H54 (cell line): ENCODE data around the gene PAK1.

Experiments used
- DNase-seq: peaks from one replicate; pipeline ENCODE4 v3.0.0; 2011; ENCODE audit warnings: low spot score, mixed read lengths; ENCODE audit not compliant: insufficient read length
- FAIRE-seq: peaks from 3 replicates; lab custom pipeline; 2011; peaks lifted over from hg19 to GRCh38; lab: Jason Lieb, UNC
- POLR2A ChIP-seq: IDR thresholded peaks from 2 replicates; pipeline ENCODE4 v1.6.1; 2011; ENCODE audit warnings: low read depth, mild to moderate bottlenecking, low read length

PAK1 gene

GRCh38 chr11:77374108-77374507 is 99.8 kb downstream of the PAK1 start:
- DNase-seq (no peak), FAIRE-seq (no peak)
- no peak for TF ChIP-seq POLR2A

- DNase-seq (no peak), FAIRE-seq (no peak)
- TF ChIP-seq POLR2A: no peak
These were observed 101.2 kb downstream of the PAK1 start for GRCh38 chr11:77372726-77373125.

DNA sequence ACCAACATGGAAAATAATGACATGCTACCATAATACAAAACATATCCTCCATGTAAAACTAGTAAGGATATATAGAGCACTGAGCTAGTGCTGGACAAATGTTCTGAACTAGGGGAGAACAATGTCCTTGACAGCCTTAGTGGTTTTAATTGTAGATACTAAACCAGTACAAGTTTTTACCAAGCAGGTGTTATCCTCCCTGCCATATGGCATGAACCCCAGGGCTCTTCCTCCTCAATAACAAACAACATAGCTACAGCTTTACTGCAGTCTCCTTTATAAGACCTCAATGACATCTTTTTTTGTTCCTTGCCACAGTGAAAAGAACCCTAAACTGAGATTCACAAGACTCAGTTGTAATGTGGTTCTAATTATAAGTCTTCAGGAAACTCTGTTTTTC is 102.2 kb downstream of the PAK1 start:
- DNase-seq (no peak), FAIRE-seq (no peak)
- TF ChIP-seq POLR2A: no peak

DNA sequence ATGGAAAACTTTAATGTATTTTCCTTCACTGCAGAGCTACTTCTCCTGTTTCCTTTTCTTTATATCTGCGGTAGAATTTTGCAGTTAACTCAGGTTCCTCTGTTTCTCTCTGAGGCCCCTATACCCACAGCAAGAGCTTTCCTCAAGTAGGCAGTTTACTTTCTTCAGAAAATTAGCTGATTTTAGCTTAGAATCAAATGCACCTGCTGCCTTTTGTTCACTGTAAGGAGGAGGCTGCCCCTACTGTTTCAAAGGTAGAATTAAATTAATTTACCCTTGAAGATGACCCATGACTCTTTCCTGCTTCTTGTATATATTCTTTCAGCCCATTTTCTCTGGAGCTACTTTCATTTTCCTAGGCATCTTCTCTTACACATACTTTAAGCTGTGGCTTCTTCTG is 103.7 kb downstream of the PAK1 start:
- FAIRE-seq: no peak
- DNase-seq: no peak
- no peak for TF ChIP-seq POLR2A

DNA sequence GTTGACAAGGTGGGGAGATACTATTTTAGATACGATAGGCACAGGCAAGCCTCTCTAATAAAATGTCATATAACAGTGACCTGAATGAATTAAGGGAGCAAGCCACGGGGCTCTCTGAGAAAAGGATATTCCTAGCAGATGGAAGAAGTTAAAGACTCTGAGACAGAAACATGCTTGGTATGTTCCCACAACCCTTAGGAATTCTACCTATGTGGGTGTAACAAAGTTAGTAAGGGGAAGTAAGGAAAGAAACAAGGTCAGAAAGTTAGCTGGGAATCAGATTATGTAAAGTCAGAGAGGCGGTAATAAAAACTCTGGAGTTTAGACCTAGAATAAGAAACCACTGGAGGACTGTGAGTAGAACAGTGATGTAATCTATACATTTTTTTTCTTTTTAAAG is 112.7 kb downstream of the PAK1 start:
- FAIRE-seq: no peak
- no peak for TF ChIP-seq POLR2A
- DNase-seq: no peak

DNA sequence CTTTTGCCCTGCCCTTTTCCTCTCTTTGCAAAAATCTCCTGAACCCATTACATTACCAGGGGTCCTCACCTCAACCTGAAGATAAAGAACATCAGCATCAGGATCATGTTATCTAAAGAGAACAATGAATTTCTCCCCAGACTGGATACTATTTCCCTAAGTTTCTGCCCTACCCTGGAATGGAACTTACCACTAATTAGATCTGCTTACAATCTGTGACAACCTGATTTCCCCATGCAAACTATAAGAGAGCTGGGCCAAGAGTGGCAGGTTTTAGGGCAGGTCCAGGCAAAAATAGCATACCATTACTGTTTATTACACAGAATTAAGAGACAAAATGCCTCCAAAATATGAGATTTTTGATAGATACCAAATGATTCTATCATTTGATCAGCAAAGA is 114.4 kb downstream of the PAK1 start:
- FAIRE-seq: no peak

DNA sequence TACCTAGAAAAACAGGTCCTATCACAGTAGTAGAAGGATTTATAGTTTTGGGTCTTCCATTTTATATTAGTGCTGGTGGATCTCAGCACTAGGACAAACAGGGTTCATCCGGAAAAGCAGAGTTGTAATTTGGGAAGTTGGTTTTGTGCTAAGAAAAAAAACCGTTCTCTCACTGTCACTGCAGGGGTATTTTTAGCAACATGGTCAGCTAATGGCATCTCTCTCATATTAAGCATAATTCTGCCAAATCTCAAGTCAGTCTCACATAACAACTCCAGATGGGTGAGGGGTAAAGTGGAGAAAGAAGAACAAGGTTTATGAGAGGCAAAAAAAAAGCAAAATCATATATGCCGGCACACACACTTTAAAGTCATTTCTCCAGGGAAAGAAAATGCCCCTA is 120.8 kb downstream of the PAK1 start:
- FAIRE-seq (peak; percentile 30), DNase-seq (no peak)
- TF ChIP-seq POLR2A: no peak

More for the DNA sequence above, 114.4 kb downstream of the PAK1 start:
- TF ChIP-seq POLR2A: no peak
- no peak for DNase-seq

DNA sequence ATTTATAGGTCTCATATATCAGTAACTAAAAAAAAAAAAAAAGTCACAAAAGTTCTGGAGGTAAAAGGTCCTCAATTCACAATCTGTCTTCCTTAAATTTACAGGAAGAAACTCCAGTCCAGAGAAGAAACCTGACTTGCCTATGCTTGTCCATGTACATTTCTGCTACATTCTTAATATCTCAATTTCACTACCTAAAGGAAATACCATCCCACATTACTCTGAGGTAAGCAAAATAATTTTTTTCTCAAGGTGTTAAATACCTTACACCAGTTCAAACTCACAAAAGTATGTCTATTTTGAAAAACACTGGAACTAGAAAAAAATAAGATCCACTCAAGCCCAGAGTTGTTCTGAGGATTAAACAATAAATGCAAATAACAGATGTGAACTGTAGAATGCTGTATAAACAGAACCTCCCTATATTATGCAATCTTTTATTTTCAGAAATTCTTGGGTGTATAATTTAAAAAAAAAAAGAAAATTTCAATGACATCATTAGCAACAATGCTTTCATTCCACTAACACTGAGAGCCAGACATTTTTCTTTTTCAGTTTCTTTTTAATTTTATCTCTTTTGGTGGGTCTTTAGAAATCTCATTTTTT is 122.5 kb downstream of the PAK1 start:
- no peak for TF ChIP-seq POLR2A
- no peak for FAIRE-seq
- DNase-seq: no peak

- TF ChIP-seq POLR2A: no peak
- FAIRE-seq (no peak), DNase-seq (no peak)
These were observed 125.9 kb downstream of the PAK1 start for GRCh38 chr11:77347948-77348347.

DNA sequence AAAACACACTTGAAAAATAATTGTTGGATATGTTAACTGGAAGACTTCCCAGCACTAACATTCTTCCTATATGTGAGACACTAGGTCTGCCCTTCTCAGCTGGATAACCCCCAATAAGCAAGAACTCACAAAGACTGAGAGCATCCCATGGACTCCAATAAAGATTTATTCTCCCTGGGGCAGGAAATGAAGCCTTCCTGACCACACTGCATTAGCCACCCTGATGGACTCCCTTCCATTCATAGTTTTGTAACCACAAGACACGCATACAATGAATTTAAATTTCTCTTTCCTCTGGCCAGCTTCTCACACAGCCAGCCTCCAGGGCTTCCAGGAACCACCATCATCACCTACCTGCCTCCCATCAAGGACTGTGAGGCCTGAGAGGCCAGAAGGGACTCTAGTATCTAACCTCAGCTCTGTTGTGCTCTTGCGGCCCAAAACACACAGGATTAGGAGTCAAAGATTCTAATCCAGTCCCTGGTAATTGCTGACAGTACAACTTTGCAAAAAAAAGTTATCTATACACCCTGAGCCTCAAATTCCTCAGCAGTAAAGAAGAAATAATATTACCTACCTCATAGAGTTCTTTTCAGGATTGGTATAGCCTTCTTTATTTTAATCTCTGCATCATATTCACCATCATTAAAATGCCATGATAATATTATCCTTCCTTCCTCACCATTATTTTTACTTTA is 126.8 kb downstream of the PAK1 start:
- TF ChIP-seq POLR2A: no peak
- DNase-seq: no peak
- no peak for FAIRE-seq

GRCh38 chr11:77345621-77346020 is 128.3 kb downstream of the PAK1 start:
- FAIRE-seq: no peak
- no peak for DNase-seq
- TF ChIP-seq POLR2A: no peak

- no peak for TF ChIP-seq POLR2A
- FAIRE-seq: no peak
These were observed 133.4 kb downstream of the PAK1 start for GRCh38 chr11:77340501-77340900.

DNA sequence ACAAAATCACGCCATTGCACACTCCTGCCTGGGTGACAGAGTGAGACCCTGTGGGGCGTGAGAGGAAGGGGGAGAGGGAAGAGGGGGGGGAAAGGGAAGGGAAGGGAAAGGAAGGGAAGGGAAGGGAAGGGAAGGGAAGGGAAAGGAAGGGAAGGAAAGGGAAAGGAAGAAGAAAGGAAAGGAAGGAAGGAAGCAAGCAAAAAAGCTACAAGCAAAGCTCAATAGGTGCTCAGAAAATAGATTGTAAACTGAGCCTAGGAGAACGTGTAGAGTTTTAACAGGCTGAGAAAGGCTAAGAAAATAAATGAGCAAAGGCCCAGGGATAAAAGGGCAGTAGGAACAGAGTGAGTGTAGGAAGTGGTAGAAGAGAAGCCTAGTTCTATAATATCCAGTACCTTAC is 141.6 kb downstream of the PAK1 start:
- no peak for TF ChIP-seq POLR2A
- no peak for DNase-seq
- FAIRE-seq: no peak

More at GRCh38 chr11:77340501-77340900, 133.4 kb downstream of the PAK1 start:
- DNase-seq: no peak

DNA sequence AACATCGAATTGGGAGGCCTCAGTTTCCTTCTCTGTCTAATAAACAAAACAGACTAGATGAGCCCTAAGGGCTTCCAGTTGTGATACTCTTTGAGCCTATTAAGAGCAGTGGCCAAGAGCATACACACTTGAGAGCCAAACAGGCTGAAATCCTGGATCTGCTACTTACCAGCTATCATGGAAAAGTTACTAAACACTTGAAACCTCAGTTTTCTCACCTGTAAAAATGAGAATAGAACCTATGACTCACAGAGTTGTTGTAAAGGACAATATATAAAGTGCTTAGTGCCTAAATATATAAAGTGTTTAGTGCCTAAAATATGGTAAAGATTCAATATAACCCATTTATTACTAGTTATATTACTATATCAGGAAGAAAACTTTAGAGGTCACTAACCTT is 148.7 kb downstream of the PAK1 start:
- TF ChIP-seq POLR2A: no peak
- FAIRE-seq: no peak
- DNase-seq: no peak

- no peak for TF ChIP-seq POLR2A
- FAIRE-seq (no peak), DNase-seq (no peak)
These were observed 149.4 kb downstream of the PAK1 start for GRCh38 chr11:77324508-77324907.
